Ovary (tissue), 3 donors: ENCODE measurements around the gene USP11.

Source experiments
- POLR2A ChIP-seq: fragments of 450-650 bp; IDR thresholded peaks from one replicate; pipeline ENCODE4 v1.6.1; 2017; ENCODE audit warnings: antibody characterized with exemption, mild to moderate bottlenecking, moderate library complexity
- TF ChIP-seq, protein P1 (sequence below), 3 donors: fragments of 450-650 bp in 2 of 3; fragments of 200-600 bp in 1 of 3; IDR thresholded peaks; one replicate each; pipeline versions ENCODE4 v1.5.1 to v1.8.0; 2016 to 2022; ENCODE audit warnings: antibody characterized with exemption in 3 of 3, mild to moderate bottlenecking in 1 of 3
- donor health status: DM: no; HTN: no; CAD: no.

DNA sequence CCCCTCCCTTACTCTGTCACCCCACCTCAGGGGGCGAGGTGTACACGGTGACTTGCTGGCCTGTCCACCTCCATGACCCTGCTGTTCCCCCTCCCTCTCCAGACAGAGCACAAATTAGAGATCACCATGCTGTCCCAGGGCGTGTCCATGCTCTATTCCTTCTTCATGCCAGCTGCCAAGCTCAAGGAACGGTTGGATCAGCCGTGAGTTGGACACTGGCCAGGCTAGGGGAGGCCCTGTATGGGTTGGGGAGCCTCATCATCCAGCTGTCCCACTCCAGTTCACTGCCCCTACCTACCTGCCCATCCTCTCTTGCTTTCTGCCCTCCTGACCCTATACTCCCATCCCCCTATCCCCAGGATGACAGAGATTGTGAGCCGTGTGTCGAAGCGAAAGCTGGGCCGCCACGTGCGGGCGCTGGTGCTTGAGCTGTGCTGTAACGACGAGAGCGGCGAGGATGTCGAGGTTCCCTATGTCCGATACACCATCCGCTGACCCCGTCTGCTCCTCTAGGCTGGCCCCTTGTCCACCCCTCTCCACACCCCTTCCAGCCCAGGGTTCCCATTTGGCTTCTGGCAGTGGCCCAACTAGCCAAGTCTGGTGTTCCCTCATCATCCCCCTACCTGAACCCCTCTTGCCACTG, 18.3 kb upstream of the USP11 start:
- TF ChIP-seq, protein P1, sequence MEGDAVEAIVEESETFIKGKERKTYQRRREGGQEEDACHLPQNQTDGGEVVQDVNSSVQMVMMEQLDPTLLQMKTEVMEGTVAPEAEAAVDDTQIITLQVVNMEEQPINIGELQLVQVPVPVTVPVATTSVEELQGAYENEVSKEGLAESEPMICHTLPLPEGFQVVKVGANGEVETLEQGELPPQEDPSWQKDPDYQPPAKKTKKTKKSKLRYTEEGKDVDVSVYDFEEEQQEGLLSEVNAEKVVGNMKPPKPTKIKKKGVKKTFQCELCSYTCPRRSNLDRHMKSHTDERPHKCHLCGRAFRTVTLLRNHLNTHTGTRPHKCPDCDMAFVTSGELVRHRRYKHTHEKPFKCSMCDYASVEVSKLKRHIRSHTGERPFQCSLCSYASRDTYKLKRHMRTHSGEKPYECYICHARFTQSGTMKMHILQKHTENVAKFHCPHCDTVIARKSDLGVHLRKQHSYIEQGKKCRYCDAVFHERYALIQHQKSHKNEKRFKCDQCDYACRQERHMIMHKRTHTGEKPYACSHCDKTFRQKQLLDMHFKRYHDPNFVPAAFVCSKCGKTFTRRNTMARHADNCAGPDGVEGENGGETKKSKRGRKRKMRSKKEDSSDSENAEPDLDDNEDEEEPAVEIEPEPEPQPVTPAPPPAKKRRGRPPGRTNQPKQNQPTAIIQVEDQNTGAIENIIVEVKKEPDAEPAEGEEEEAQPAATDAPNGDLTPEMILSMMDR (IDR thresholded peaks at IDR 0.05), result no peak
- TF ChIP-seq POLR2A, result no peak
